K562 (cell line): Measurements from ENCODE around the gene MATN1. TPM values are rescaled to one million over a fixed set of nuclear protein-coding genes. Genes with fewer than 3 reads are reported as not detected.

Experiments used
- ATAC-seq: fragments of 200-7000 bp; cut with Tn5 transposase; 3 replicates; pipeline ENCODE4 v1.9.1; 2020; ENCODE audit warnings: moderate library complexity
- BruUV-seq: library from RNA; stranded (reverse); fragments of 400-500 nt; replicated peaks from 2 replicates; lab custom pipeline; 2021; lab: Mats Ljungman, UMichigan
- CTCF ChIA-PET: fragments of 300-600 bp; formaldehyde crosslinking; extraction: SDS; loops from one replicate; lab custom pipeline; 2021; ENCODE audit warnings: low intra/inter-chr PET ratio; lab: Yijun Ruan, JAX
- POLR2A ChIA-PET: fragments of 300-600, 350-650 bp; sonication (Branson Sonifier 250); formaldehyde crosslinking; extraction: SDS; loops from one replicate; lab custom pipeline; 2021; ENCODE audit warnings: antibody characterized with exemption, inconsistent platforms; lab: Yijun Ruan, JAX
- DNase-seq, 4 experiments: peaks; one replicate each; pipeline versions ENCODE4 v3.0.0 to v3.0.0-alpha.2; 2011 to 2018; ENCODE audit warnings: low spot score in 3 of 4, mixed read lengths in 3 of 4; ENCODE audit errors: extremely low read depth in 1 of 4
- FAIRE-seq: peaks from 2 replicates; lab custom pipeline; 2011; peaks lifted over from hg19 to GRCh38; lab: Jason Lieb, UNC
- H2AFZ ChIP-seq: 2 replicates; pipeline ENCODE4 v1.6.0; 2011; ENCODE audit warnings: low read depth, low read length, control low read depth, inconsistent platforms
- H3K27ac ChIP-seq: fragments of 200-600 bp; 3 replicates; pipeline ENCODE4 v1.8.0; 2011; ENCODE audit warnings: low read depth, mild to moderate bottlenecking, control low read depth, inconsistent platforms, low read length, moderate library complexity, mixed read lengths; ENCODE audit errors: extremely low read depth
- H3K27me3 ChIP-seq, 2 experiments: fragments of 300-600 bp in 1 of 2; 2 replicates in 1 of 2; 3 replicates in 1 of 2; pipeline versions ENCODE4 v1.6.0 to v1.8.0; 2011; ENCODE audit warnings: inconsistent platforms in 2 of 2, low read length in 2 of 2, mild to moderate bottlenecking in 1 of 2, mixed read lengths in 1 of 2, moderate library complexity in 1 of 2; ENCODE audit not compliant: control insufficient read depth in 2 of 2, insufficient read depth in 2 of 2
- H3K36me3 ChIP-seq: fragments of 300-600 bp; 3 replicates; pipeline ENCODE4 v1.8.0; 2011; ENCODE audit warnings: mild to moderate bottlenecking, low read length, inconsistent platforms; ENCODE audit not compliant: control insufficient read depth, insufficient read depth
- H3K4me1 ChIP-seq, 2 experiments: fragments of 200-600 bp in 1 of 2; replicated peaks in 1 of 2; 2 replicates in 1 of 2; 3 replicates in 1 of 2; pipeline versions ENCODE4 v1.5.1 to v1.8.0; 2011; ENCODE audit warnings: inconsistent platforms in 2 of 2, low read length in 2 of 2, mild to moderate bottlenecking in 1 of 2, mixed read lengths in 1 of 2, moderate library complexity in 1 of 2; ENCODE audit not compliant: control insufficient read depth in 2 of 2, insufficient read depth in 2 of 2
- H3K4me2 ChIP-seq: 2 replicates; pipeline ENCODE4 v1.6.1; 2011; ENCODE audit warnings: low read length, control low read depth, inconsistent platforms, mixed read lengths; ENCODE audit not compliant: insufficient read depth
- H3K4me3 ChIP-seq: fragments of 200-600 bp; sonication (generic), shearing (Covaris generic); 2 replicates; pipeline ENCODE4 v1.5.1; 2016; ENCODE audit warnings: control low read depth, inconsistent platforms
- H3K79me2 ChIP-seq: fragments of 200-600 bp; 3 replicates; pipeline ENCODE4 v1.8.0; 2011; ENCODE audit warnings: low read length, inconsistent platforms; ENCODE audit not compliant: control insufficient read depth, insufficient read depth
- H3K9ac ChIP-seq, 2 experiments: 2 replicates each; pipeline versions ENCODE4 v1.6.0 to v1.6.1; 2011; ENCODE audit warnings: low read depth in 2 of 2, low read length in 2 of 2, control low read depth in 1 of 2, inconsistent platforms in 1 of 2, mild to moderate bottlenecking in 1 of 2, mixed read lengths in 1 of 2; ENCODE audit not compliant: insufficient read depth in 1 of 2
- H3K9me1 ChIP-seq: one replicate; pipeline ENCODE4 v1.6.0; 2011; ENCODE audit warnings: inconsistent platforms, mild to moderate bottlenecking, low read length, moderate library complexity; ENCODE audit not compliant: control insufficient read depth, insufficient read depth
- H3K9me3 ChIP-seq: replicated peaks from 2 replicates; pipeline ENCODE4 v1.5.1; 2011; ENCODE audit warnings: low read depth, low read length, inconsistent platforms; ENCODE audit not compliant: control insufficient read depth, insufficient read depth
- H4K20me1 ChIP-seq: replicated peaks from 2 replicates; pipeline ENCODE4 v1.6.1; 2011; ENCODE audit warnings: low read length, inconsistent platforms, mixed read lengths; ENCODE audit not compliant: control insufficient read depth, insufficient read depth
- COPS2 ChIP-seq: fragments of 450-650 bp; conservative IDR thresholded peaks from 2 replicates; pipeline ENCODE4 v1.6.1; 2016; ENCODE audit warnings: mild to moderate bottlenecking, moderate library complexity
- MAZ ChIP-seq, 2 experiments: fragments of 450-650 bp in 1 of 2; sonication (generic) in 1 of 2; formaldehyde crosslinking; IDR thresholded peaks in 1 of 2; conservative IDR thresholded peaks in 1 of 2; 2 replicates each; pipeline versions ENCODE4 v1.4.0 to v1.5.0; 2020; ENCODE audit warnings: mild to moderate bottlenecking in 1 of 2, missing genetic modification reagents in 1 of 2
- NR4A1 ChIP-seq, 2 experiments: fragments of 250-450 bp in 1 of 2; fragments of 450-650 bp in 1 of 2; sonication (Bioruptor Pico) in 1 of 2; IDR thresholded peaks; 2 replicates each; pipeline versions ENCODE4 v1.4.0 to v1.6.1; 2016 to 2020; ENCODE audit warnings: mild to moderate bottlenecking in 2 of 2, missing compliant biosample characterization in 1 of 2, missing genetic modification characterization in 1 of 2, moderate library complexity in 1 of 2
- RBM34 ChIP-seq: fragments of 200-400 bp; formaldehyde crosslinking; IDR thresholded peaks from 2 replicates; pipeline ENCODE4 v1.6.1; 2018; ENCODE audit warnings: low read length, borderline replicate concordance; ENCODE audit not compliant: insufficient read depth
- SNIP1 ChIP-seq: fragments of 450-650 bp; IDR thresholded peaks from 2 replicates; pipeline ENCODE4 v1.7.1; 2017; ENCODE audit warnings: low read depth, mild to moderate bottlenecking
- STAG1 ChIP-seq: sonication (generic); formaldehyde crosslinking; IDR thresholded peaks from 2 replicates; pipeline ENCODE4 v1.5.0; 2020; ENCODE audit warnings: missing genetic modification reagents, borderline replicate concordance
- ZNF583 ChIP-seq: fragments of 250-450 bp; sonication (Bioruptor Pico); IDR thresholded peaks from 2 replicates; pipeline ENCODE4 v1.4.0; 2020
- WGBS: fragments of 100-300 bp; shearing (Covaris generic); methylation state at CpG from one replicate; pipeline ENCODE4 v1.1.6; 2016; ENCODE audit warnings: low coverage, mixed read lengths; ENCODE audit not compliant: insufficient coverage; ENCODE audit errors: missing lambda C conversion rate; 5-methylcytosine and 5-hydroxymethylcytosine counted together
- in situ Hi-C: fragments of 300-500 bp; cut with MboI; formaldehyde crosslinking; loops from 4 replicates; pipeline ENCODE4 v1.15.0; 2018; ENCODE audit warnings: inconsistent platforms, mixed read lengths
- intact Hi-C: fragments of 100-400 bp; cut with micrococcal nuclease; formaldehyde crosslinking; loops from 2 replicates; pipeline ENCODE4 v1.14.2; 2022
- polyA plus RNA-seq, 8 experiments: library from polyadenylated mRNA; depleted of rRNA in 4 of 8; stranded (reverse) in 5 of 8; unstranded in 3 of 8; fragments of >200 nt; fragmentation: Nextera tagmentation in 2 of 8; fragmentation: Illumina TruSeq in 1 of 8; extraction: Ambion mirVana in 2 of 8; extraction: Trizol in 1 of 8; gene quantifications; 2 replicates each; pipeline versions ENCODE4 v1.2.1 to v1.2.3, GENCODE V29; 2011 to 2014; ENCODE audit warnings: inconsistent platforms in 1 of 8, missing spikeins in 1 of 8
- total RNA-seq, 7 experiments: library from RNA; depleted of rRNA in 6 of 7; stranded (reverse); fragments of >200 nt in 6 of 7; fragmentation: Illumina TruSeq in 2 of 7; extraction: Trizol in 2 of 7; gene quantifications; 2 replicates each; pipeline versions ENCODE4 v1.2.1 to v1.2.3, GENCODE V29; 2011 to 2021; ENCODE audit warnings: low replicate concordance in 1 of 7
- TF ChIP-seq, protein P1 (sequence below): fragments of 450-650 bp; formaldehyde crosslinking; conservative IDR thresholded peaks from 2 replicates; pipeline ENCODE4 v1.4.0; 2022; ENCODE audit warnings: mild to moderate bottlenecking, missing genetic modification characterization

MATN1 gene
- total and polyA plus RNA-seq, 9 of the 15 experiments (the other 6 are each of a cell fraction or from before 2014, with no cell fraction given), result 0.10 to 2.3 (median 1.2) TPM

DNA sequence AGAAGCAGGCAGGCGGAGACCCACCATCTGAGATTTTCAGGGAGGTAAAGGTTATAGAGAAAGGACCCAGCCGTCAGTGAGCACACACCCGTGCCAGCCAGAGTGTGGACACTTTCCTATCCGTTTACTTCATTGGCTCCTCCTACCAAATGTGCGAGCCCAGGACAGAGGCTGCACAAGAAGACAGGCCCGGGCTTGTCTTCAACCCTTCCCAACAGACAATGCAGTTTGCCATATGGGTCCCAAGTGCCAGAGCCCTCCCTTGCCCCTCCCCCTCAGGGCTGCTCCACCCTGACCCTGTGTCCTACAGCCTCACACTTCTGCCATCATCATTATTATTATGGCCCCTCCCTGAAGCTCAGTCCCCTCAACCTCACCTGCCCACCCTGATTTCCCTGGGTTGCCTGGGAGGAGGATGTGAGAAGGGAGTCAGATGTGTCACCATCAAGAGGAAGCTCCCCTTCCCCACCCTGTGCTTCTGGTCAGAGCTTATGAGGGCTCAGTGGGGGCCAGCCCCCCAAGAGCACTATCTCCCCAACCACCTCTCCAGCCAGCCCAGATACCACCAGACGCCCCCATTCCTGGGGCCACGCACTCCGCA is 24.8 kb upstream of the MATN1 start (continued):
- no peak for TF ChIP-seq COPS2
- TF ChIP-seq MAZ (CRISPR knock-in tag; conservative IDR thresholded peaks at IDR 0.05 in 1 of 2, IDR thresholded peaks at IDR 0.05 in 1 of 2), result 0 out of 4 replicates have a peak, but pooled peaks of 1 of the 2 experiments have one; percentile 5
- TF ChIP-seq, protein P1, sequence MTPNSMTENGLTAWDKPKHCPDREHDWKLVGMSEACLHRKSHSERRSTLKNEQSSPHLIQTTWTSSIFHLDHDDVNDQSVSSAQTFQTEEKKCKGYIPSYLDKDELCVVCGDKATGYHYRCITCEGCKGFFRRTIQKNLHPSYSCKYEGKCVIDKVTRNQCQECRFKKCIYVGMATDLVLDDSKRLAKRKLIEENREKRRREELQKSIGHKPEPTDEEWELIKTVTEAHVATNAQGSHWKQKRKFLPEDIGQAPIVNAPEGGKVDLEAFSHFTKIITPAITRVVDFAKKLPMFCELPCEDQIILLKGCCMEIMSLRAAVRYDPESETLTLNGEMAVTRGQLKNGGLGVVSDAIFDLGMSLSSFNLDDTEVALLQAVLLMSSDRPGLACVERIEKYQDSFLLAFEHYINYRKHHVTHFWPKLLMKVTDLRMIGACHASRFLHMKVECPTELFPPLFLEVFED (CRISPR knock-in tag), result no peak
- no peak for TF ChIP-seq STAG1 (CRISPR knock-in tag)
- TF ChIP-seq, all 486 proteins: peak for 2

DNA sequence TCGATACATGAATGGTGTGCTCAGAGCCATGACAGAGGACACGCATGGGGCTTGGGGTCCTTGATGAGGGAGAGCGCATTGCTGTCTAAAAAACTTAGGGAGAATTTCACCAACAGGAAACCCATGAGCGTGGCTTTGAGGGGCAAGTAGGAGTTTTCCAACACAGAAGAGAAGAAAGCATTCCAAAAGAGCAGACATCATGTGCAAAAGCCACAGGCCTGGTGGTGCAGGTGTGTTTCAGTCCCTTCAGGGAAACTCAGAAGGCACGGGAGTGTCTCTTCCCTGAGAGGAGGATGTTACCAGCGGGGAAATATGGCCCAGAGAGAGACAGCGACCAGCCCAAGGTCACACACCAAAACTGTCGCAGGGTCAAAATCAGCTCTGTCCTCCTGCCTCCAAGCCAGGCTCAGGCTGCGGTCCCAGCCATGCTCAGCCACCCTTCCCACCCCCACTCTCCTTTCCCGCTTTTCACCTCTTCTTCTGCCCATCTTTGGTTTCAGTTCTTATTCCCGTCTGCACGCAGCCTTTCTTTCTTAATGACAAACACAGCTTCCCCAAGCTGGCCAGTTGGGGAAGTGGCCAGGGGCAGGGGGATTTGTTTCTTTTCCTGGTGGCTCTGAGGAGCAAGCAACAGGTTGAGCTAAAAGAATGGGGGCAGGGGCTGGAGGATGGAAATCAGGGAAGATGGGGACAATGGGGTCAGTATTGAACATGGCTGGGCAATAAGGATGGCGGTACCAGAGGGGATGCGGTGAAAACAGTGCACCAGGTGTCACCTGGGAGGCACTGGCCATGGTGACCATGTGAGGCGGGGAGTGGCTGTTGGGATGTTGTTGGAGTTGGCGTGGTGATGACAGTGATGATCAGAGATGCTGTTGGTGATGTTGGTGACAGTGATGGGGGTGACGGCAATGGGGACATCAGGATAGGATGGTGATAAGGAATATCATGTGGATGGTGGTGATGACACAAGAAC is 23.9 kb upstream of the MATN1 start:
- H3K9me1 ChIP-seq, result peaks cover 2% of the 10 kb centered on the region
- no peak overlapping the region for H3K27ac ChIP-seq
- ATAC-seq (no peak), FAIRE-seq (no peak), DNase-seq (no peak)
- no peaks in the 10 kb centered on the region for H3K27me3 ChIP-seq
- H3K79me2 ChIP-seq, result no peaks in the 10 kb centered on the region; the same call in 2 of the 3 replicates
- no peak overlapping the region for H2AFZ ChIP-seq
- peaks cover 41 to 52% of the 10 kb centered on the region in 2 experiments for H3K4me1 ChIP-seq
- TF ChIP-seq NR4A1 (CRISPR knock-in tag; IDR thresholded peaks at IDR 0.05), result no peak
- TF ChIP-seq NR4A1 (tag; IDR thresholded peaks at IDR 0.05), result 0 out of 2 replicates have a peak, but pooled peaks have one; percentile 19
- TF ChIP-seq SNIP1, result no peak
- TF ChIP-seq ZNF583, result 0 out of 2 replicates have a peak, but pooled peaks have one; percentile 30
- TF ChIP-seq RBM34, result no peak
- no TSS peak for BruUV-seq
- ChIA-PET POLR2A (interaction anchor here (0.7 to 2.0 kb wide), 4 partner anchors 15 to 169 kb away, joined by 3 to 7 read pairs (median 4); no protein-coding TSS in a partner anchor), CTCF (no interaction called here)
- in situ Hi-C loops (no loop called here), intact Hi-C loops (no loop called here)
- no peaks in the 10 kb centered on the region for H4K20me1 ChIP-seq
- no peak overlapping the region for H3K4me2 ChIP-seq
- peak overlapping the region in 1 of 2 experiments; percentile 33; a peak in 1 of 4 replicates for H3K9ac ChIP-seq
- WGBS, result 76% methylated on average over 16 of the region's 17 CpGs
- no peaks in the 10 kb centered on the region for H3K9me3 ChIP-seq
- H3K36me3 ChIP-seq, result no peaks in the 10 kb centered on the region
- H3K4me3 ChIP-seq, result no peak overlapping the region
